HEK293 (cell line): ENCODE measurements around the gene SPACA6.

Experiments used
- TCF7L2 ChIP-seq: IDR thresholded peaks from 2 replicates; pipeline ENCODE4 v1.6.1; 2011; ENCODE audit warnings: low read depth, mild to moderate bottlenecking, inconsistent platforms, low read length, moderate library complexity, borderline replicate concordance
- WT1 ChIP-seq: fragments of 450-650 bp; formaldehyde crosslinking; IDR thresholded peaks from 2 replicates; pipeline ENCODE4 v1.5.1; 2016; ENCODE audit warnings: missing biosample characterization, missing genetic modification characterization
- ZNF133 ChIP-seq: fragments of 450-650 bp; formaldehyde crosslinking; IDR thresholded peaks from 2 replicates; pipeline ENCODE4 v1.5.1; 2016; ENCODE audit warnings: missing biosample characterization, missing genetic modification characterization
- ZNF274 ChIP-seq, 2 experiments: fragments of 200-500 bp in 1 of 2; fragments of 450-650 bp in 1 of 2; sonication (Bioruptor generic) in 1 of 2; formaldehyde crosslinking in 1 of 2; IDR thresholded peaks; 2 replicates each; pipeline versions ENCODE4 v1.5.1 to v1.6.1; 2014 to 2016; ENCODE audit warnings: borderline replicate concordance in 1 of 2, inconsistent platforms in 1 of 2, low read length in 1 of 2, missing biosample characterization in 1 of 2, missing genetic modification characterization in 1 of 2
- ZNF404 ChIP-seq: fragments of 450-650 bp; formaldehyde crosslinking; IDR thresholded peaks from 2 replicates; pipeline ENCODE4 v1.5.1; 2017; ENCODE audit warnings: missing biosample characterization, missing genetic modification characterization
- ZNF560 ChIP-seq: fragments of 450-650 bp; formaldehyde crosslinking; IDR thresholded peaks from 2 replicates; pipeline ENCODE4 v1.5.1; 2017; ENCODE audit warnings: missing biosample characterization, missing genetic modification characterization, borderline replicate concordance
- ZNF610 ChIP-seq: fragments of 450-650 bp; formaldehyde crosslinking; IDR thresholded peaks from 2 replicates; pipeline ENCODE4 v1.5.1; 2016; ENCODE audit warnings: missing biosample characterization, missing genetic modification characterization, borderline replicate concordance
- TF ChIP-seq, protein P1 (sequence below): fragments of 450-650 bp; formaldehyde crosslinking; IDR thresholded peaks from 2 replicates; pipeline ENCODE4 v1.5.1; 2016; ENCODE audit warnings: missing biosample characterization, missing genetic modification characterization
- TF ChIP-seq, protein P2 (sequence below): fragments of 450-650 bp; formaldehyde crosslinking; IDR thresholded peaks from 2 replicates; pipeline ENCODE4 v1.5.1; 2016; ENCODE audit warnings: missing biosample characterization, missing genetic modification characterization
- TF ChIP-seq, protein P3 (sequence below): fragments of 450-650 bp; formaldehyde crosslinking; IDR thresholded peaks from 2 replicates; pipeline ENCODE4 v1.5.1; 2016; ENCODE audit warnings: missing biosample characterization, missing genetic modification characterization
- TF ChIP-seq, protein P4 (sequence below): fragments of 450-650 bp; formaldehyde crosslinking; IDR thresholded peaks from 2 replicates; pipeline ENCODE4 v1.5.1; 2016; ENCODE audit warnings: missing biosample characterization, missing genetic modification characterization

DNA sequence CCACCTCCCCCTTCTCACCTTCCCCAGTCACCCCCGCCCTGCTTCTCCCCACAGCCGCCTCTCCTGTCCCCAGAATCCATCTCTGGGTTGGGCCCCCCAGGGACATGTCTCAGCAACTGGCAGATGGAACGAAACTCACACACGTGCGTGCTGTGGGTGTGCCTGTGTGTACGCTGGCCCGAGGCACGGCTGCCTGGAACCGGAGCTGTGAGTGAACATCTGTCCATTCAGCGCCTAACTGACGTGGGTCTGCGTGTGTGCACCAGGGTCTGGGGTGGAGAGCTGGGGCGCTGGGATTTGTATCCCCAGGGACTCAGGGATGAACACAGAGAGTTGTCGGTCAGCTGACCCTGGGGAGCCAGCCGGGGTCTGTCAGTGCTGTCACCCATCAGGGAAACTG, 31.4 kb downstream of the SPACA6 start:
- TF ChIP-seq, protein P1, sequence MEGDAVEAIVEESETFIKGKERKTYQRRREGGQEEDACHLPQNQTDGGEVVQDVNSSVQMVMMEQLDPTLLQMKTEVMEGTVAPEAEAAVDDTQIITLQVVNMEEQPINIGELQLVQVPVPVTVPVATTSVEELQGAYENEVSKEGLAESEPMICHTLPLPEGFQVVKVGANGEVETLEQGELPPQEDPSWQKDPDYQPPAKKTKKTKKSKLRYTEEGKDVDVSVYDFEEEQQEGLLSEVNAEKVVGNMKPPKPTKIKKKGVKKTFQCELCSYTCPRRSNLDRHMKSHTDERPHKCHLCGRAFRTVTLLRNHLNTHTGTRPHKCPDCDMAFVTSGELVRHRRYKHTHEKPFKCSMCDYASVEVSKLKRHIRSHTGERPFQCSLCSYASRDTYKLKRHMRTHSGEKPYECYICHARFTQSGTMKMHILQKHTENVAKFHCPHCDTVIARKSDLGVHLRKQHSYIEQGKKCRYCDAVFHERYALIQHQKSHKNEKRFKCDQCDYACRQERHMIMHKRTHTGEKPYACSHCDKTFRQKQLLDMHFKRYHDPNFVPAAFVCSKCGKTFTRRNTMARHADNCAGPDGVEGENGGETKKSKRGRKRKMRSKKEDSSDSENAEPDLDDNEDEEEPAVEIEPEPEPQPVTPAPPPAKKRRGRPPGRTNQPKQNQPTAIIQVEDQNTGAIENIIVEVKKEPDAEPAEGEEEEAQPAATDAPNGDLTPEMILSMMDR (tag by site-specific recombination): no peak
- TF ChIP-seq ZNF610 (no peak), ZNF560 (no peak), WT1 (no peak), ZNF133 (tag by site-specific recombination) (no peak), ZNF404 (tag by site-specific recombination) (no peak), TCF7L2 (no peak), ZNF274 (IDR thresholded peaks at IDR 0.05; ENCODE audit: low read length) (no peak), ZNF274 (tag by site-specific recombination; IDR thresholded peaks at IDR 0.05; ENCODE audit: borderline replicate concordance) (no peak)
- TF ChIP-seq, protein P2, sequence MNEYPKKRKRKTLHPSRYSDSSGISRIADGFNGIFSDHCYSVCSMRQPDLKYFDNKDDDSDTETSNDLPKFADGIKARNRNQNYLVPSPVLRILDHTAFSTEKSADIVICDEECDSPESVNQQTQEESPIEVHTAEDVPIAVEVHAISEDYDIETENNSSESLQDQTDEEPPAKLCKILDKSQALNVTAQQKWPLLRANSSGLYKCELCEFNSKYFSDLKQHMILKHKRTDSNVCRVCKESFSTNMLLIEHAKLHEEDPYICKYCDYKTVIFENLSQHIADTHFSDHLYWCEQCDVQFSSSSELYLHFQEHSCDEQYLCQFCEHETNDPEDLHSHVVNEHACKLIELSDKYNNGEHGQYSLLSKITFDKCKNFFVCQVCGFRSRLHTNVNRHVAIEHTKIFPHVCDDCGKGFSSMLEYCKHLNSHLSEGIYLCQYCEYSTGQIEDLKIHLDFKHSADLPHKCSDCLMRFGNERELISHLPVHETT: no peak
- TF ChIP-seq, protein P3, sequence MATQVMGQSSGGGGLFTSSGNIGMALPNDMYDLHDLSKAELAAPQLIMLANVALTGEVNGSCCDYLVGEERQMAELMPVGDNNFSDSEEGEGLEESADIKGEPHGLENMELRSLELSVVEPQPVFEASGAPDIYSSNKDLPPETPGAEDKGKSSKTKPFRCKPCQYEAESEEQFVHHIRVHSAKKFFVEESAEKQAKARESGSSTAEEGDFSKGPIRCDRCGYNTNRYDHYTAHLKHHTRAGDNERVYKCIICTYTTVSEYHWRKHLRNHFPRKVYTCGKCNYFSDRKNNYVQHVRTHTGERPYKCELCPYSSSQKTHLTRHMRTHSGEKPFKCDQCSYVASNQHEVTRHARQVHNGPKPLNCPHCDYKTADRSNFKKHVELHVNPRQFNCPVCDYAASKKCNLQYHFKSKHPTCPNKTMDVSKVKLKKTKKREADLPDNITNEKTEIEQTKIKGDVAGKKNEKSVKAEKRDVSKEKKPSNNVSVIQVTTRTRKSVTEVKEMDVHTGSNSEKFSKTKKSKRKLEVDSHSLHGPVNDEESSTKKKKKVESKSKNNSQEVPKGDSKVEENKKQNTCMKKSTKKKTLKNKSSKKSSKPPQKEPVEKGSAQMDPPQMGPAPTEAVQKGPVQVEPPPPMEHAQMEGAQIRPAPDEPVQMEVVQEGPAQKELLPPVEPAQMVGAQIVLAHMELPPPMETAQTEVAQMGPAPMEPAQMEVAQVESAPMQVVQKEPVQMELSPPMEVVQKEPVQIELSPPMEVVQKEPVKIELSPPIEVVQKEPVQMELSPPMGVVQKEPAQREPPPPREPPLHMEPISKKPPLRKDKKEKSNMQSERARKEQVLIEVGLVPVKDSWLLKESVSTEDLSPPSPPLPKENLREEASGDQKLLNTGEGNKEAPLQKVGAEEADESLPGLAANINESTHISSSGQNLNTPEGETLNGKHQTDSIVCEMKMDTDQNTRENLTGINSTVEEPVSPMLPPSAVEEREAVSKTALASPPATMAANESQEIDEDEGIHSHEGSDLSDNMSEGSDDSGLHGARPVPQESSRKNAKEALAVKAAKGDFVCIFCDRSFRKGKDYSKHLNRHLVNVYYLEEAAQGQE (tag by site-specific recombination): no peak
- TF ChIP-seq, protein P4, sequence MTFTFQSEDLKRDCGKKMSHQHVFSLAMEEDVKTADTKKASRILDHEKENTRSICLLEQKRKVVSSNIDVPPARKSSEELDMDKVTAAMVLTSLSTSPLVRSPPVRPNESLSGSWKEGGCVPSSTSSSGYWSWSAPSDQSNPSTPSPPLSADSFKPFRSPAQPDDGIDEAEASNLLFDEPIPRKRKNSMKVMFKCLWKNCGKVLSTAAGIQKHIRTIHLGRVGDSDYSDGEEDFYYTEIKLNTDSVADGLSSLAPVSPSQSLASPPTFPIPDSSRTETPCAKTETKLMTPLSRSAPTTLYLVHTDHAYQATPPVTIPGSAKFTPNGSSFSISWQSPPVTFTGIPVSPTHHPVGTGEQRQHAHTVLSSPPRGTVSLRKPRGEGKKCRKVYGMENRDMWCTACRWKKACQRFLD (tag by site-specific recombination): no peak
